SK-N-SH (cell line): Measurements from ENCODE around the gene SORBS2. TPM values are rescaled to one million over a fixed set of nuclear protein-coding genes. Genes with fewer than 3 reads are reported as not detected.

Experiments
- CTCF ChIA-PET: fragments of 300-600, 350-600 bp; formaldehyde crosslinking; extraction: SDS; loops from one replicate; lab custom pipeline; 2021; lab: Yijun Ruan, JAX
- POLR2A ChIA-PET: fragments of 350-600 bp; sonication (Branson Sonifier 250); formaldehyde crosslinking; extraction: SDS; loops from one replicate; lab custom pipeline; 2020; ENCODE audit warnings: antibody characterized with exemption, inconsistent platforms; lab: Yijun Ruan, JAX
- DNase-seq: peaks from one replicate; pipeline ENCODE4 v3.0.0; 2012
- H2AFZ ChIP-seq: fragments of 200-600 bp; sonication (generic); 2 replicates; pipeline ENCODE4 v1.8.1; 2016; ENCODE audit warnings: antibody characterized with exemption, mild to moderate bottlenecking, low read depth
- H3F3A ChIP-seq: fragments of 200-600 bp; sonication (generic); replicated peaks from 2 replicates; pipeline ENCODE3; 2016; ENCODE audit warnings: antibody characterized with exemption, mild to moderate bottlenecking; ENCODE audit not compliant: insufficient read depth
- H3K27ac ChIP-seq, 2 experiments: fragments of 200-500 bp in 1 of 2; fragments of 200-600 bp in 1 of 2; sonication (Bioruptor generic) in 1 of 2; sonication (generic), shearing (Covaris generic) in 1 of 2; 2 replicates each; pipeline versions ENCODE4 v1.5.1 to v1.6.1; 2014 to 2016; ENCODE audit warnings: low read depth in 2 of 2, inconsistent platforms in 1 of 2, low read length in 1 of 2, mild to moderate bottlenecking in 1 of 2, mixed read lengths in 1 of 2
- H3K27me3 ChIP-seq: fragments of 200-600 bp; sonication (generic), shearing (Covaris generic); 2 replicates; pipeline ENCODE4 v1.6.1; 2016; ENCODE audit warnings: mixed run types; ENCODE audit not compliant: insufficient read depth
- H3K36me3 ChIP-seq, 2 experiments: fragments of 200-500 bp in 1 of 2; fragments of 200-600 bp in 1 of 2; sonication (Bioruptor generic) in 1 of 2; sonication (generic) in 1 of 2; replicated peaks in 1 of 2; 2 replicates each; pipeline versions ENCODE3 to v1.5.1; 2014 to 2016; ENCODE audit warnings: low read length in 1 of 2, mild to moderate bottlenecking in 1 of 2; ENCODE audit not compliant: insufficient read depth in 2 of 2, control insufficient read depth in 1 of 2
- H3K4me1 ChIP-seq, 2 experiments: fragments of 200-500 bp in 1 of 2; fragments of 200-600 bp in 1 of 2; sonication (Bioruptor generic) in 1 of 2; sonication (generic), shearing (Covaris generic) in 1 of 2; 2 replicates each; pipeline versions ENCODE4 v1.5.1 to v1.6.1; 2014 to 2016; ENCODE audit warnings: low read depth in 1 of 2, low read length in 1 of 2, mixed run types in 1 of 2; ENCODE audit not compliant: insufficient read depth in 2 of 2, control insufficient read depth in 1 of 2
- H3K4me2 ChIP-seq: fragments of 200-600 bp; sonication (generic), shearing (Covaris generic); 2 replicates; pipeline ENCODE4 v1.6.1; 2017; ENCODE audit warnings: mixed run types
- H3K4me3 ChIP-seq, 2 experiments: fragments of 200-500 bp in 1 of 2; fragments of 200-600 bp in 1 of 2; sonication (Bioruptor generic) in 1 of 2; sonication (generic), shearing (Covaris generic) in 1 of 2; 2 replicates each; pipeline versions ENCODE4 v1.5.1 to v1.8.1; 2014 to 2016; ENCODE audit warnings: low read depth in 2 of 2, inconsistent platforms in 1 of 2, low read length in 1 of 2, mild to moderate bottlenecking in 1 of 2, mixed read lengths in 1 of 2, moderate library complexity in 1 of 2
- H3K79me2 ChIP-seq: fragments of 200-600 bp; sonication (generic); 2 replicates; pipeline ENCODE4 v1.8.1; 2017; ENCODE audit warnings: mild to moderate bottlenecking; ENCODE audit not compliant: insufficient read depth
- H3K9ac ChIP-seq: fragments of 200-600 bp; sonication (generic); 2 replicates; pipeline ENCODE4 v1.6.1; 2017; ENCODE audit warnings: mixed run types
- H3K9me2 ChIP-seq: fragments of 200-600 bp; sonication (generic); 2 replicates; pipeline ENCODE4 v1.6.1; 2017; ENCODE audit warnings: mixed run types
- H3K9me3 ChIP-seq: fragments of 200-600 bp; sonication (generic); 2 replicates; pipeline ENCODE4 v1.6.1; 2017; ENCODE audit warnings: mixed run types, mild to moderate bottlenecking, moderate library complexity
- H4K20me1 ChIP-seq: fragments of 200-600 bp; sonication (generic); 2 replicates; pipeline ENCODE4 v1.6.1; 2017; ENCODE audit warnings: mild to moderate bottlenecking, mixed run types; ENCODE audit not compliant: insufficient read depth
- CHD2 ChIP-seq: fragments of 150-350 bp; IDR thresholded peaks from 2 replicates; pipeline ENCODE4 v1.6.1; 2018; ENCODE audit warnings: low read length; ENCODE audit not compliant: partially characterized antibody
- CTCF ChIP-seq: fragments of 200-600 bp; sonication (generic); IDR thresholded peaks from 2 replicates; pipeline ENCODE4 v1.6.1; 2017; ENCODE audit warnings: antibody characterized with exemption, mild to moderate bottlenecking, moderate library complexity
- EP300 ChIP-seq, 2 experiments: IDR thresholded peaks; 2 replicates each; pipeline versions ENCODE4 v1.4.0 to v1.6.1; 2012; ENCODE audit warnings: borderline replicate concordance in 1 of 2, low read depth in 1 of 2, low read length in 1 of 2
- EZH2phosphoT487 ChIP-seq: fragments of 200-600 bp; sonication (generic); IDR thresholded peaks from 2 replicates; pipeline ENCODE4 v1.6.1; 2017; ENCODE audit warnings: low read depth, mixed run types, mild to moderate bottlenecking, antibody characterized with exemption, moderate library complexity, borderline replicate concordance
- FOXJ3 ChIP-seq: sonication (generic); formaldehyde crosslinking; IDR thresholded peaks from 2 replicates; pipeline ENCODE4 v1.5.1; 2020; ENCODE audit warnings: mild to moderate bottlenecking, missing genetic modification reagents
- FOXM1 ChIP-seq: IDR thresholded peaks from 2 replicates; pipeline ENCODE4 v1.4.0; 2012; ENCODE audit warnings: low read depth, mild to moderate bottlenecking
- NRF1 ChIP-seq: IDR thresholded peaks from 2 replicates; pipeline ENCODE4 v1.6.1; 2012; ENCODE audit warnings: low read depth, mild to moderate bottlenecking, low read length
- PBX3 ChIP-seq: IDR thresholded peaks from 2 replicates; pipeline ENCODE4; 2012
- RAD21 ChIP-seq: IDR thresholded peaks from 2 replicates; pipeline ENCODE4 v1.6.1; 2012; ENCODE audit warnings: mild to moderate bottlenecking, low read length
- RCOR1 ChIP-seq: fragments of 150-350 bp; IDR thresholded peaks from 2 replicates; pipeline ENCODE4 v1.6.1; 2017; ENCODE audit warnings: antibody characterized with exemption, low read length
- RFX5 ChIP-seq: IDR thresholded peaks from 2 replicates; pipeline ENCODE4 v1.6.1; 2012; ENCODE audit warnings: mild to moderate bottlenecking, improper control_type of control experiment, low read length
- SIN3A ChIP-seq: IDR thresholded peaks from 2 replicates; pipeline ENCODE4 v1.6.1; 2012; ENCODE audit warnings: low read depth, mild to moderate bottlenecking, low read length, moderate library complexity, borderline replicate concordance
- TCF12 ChIP-seq: IDR thresholded peaks from 2 replicates; pipeline ENCODE4 v1.4.0; 2012
- TEAD4 ChIP-seq: IDR thresholded peaks from 2 replicates; pipeline ENCODE4 v1.4.0; 2012; ENCODE audit warnings: mild to moderate bottlenecking, borderline replicate concordance; ENCODE audit not compliant: insufficient read depth
- YY1 ChIP-seq: IDR thresholded peaks from 2 replicates; pipeline ENCODE4 v1.4.0; 2012; ENCODE audit warnings: low read depth, mild to moderate bottlenecking
- ZBTB33 ChIP-seq: IDR thresholded peaks from 2 replicates; pipeline ENCODE4 v1.4.0; 2012; ENCODE audit warnings: low read depth, borderline replicate concordance
- whole genome bisulfite sequencing: methylation state at CpG from one replicate; pipeline ENCODE4 v1.1.6; 2017; ENCODE audit warnings: low lambda C conversion rate; 5-methylcytosine and 5-hydroxymethylcytosine counted together
- polyA plus RNA-seq, 3 experiments: library from polyadenylated mRNA; depleted of rRNA; stranded (reverse); fragments of >200 nt; gene quantifications; 2 replicates each; pipeline ENCODE4 v1.2.3, GENCODE V29; 2012
- TF ChIP-seq, protein P1 (sequence below): fragments of 150-350 bp; IDR thresholded peaks from 2 replicates; pipeline ENCODE4 v1.6.1; 2017; ENCODE audit warnings: antibody characterized with exemption, low read length, low read depth, borderline replicate concordance
- TF ChIP-seq, protein P2 (sequence below): fragments of 150-350 bp; IDR thresholded peaks from 2 replicates; pipeline ENCODE4 v1.6.1; 2016; ENCODE audit warnings: mild to moderate bottlenecking, low read depth, low read length
- TF ChIP-seq, protein P3 (sequence below): IDR thresholded peaks from 2 replicates; pipeline ENCODE4 v1.4.0; 2012; ENCODE audit warnings: low read depth

The SORBS2 gene
- polyA plus RNA-seq, 1 of the 3 experiments (the other 2 are of a cell fraction): 2.5 TPM

DNA sequence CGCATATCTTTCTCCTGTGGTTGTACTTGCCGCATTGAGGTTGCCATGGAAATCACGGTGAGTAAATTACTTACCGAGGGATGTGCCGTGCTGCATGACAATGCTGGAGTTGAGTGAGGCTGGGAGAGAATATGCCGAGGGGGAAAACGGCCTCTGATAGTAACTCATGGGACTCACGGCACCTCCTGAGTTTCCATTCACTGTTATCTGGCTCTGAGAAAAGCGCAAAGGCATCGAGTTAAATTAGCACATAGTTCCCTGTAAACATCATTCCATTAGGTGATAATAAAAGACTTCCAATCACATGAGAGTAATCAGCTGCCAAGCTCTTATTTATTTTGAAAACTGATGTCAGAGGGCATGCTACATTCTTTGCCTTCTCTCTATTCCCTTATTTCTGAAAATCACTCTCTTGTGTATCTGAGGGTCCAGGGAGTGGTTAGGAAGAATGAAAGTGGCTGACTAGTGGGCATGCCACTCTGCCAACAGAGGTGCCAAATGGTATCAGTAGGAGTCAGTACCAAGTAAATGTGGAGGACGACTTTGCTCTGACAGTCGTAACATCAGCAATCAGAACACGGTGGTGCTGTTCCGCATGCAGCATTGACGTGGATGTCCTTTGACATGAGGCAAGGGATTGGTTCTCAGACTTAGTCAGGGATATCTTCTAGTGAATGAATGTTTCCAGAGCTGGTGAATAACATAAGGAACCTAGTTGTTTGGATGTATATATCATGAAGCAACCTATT is 149.8 kb downstream of the SORBS2 start:
- Histone ChIP-seq H4K20me1 (no peaks in the 10 kb centered on the region), H3K27ac (no peak overlapping the region), H3K27me3 (no peaks in the 10 kb centered on the region), H3K9ac (no peak overlapping the region), H3K4me2 (no peak overlapping the region), H3K9me3 (no peaks in the 10 kb centered on the region), H3F3A (no peaks in the 10 kb centered on the region), H2AFZ (no peak overlapping the region), H3K36me3 (no peaks in the 10 kb centered on the region), H3K4me3 (no peak overlapping the region), H3K4me1 (peaks cover 0 to 5% of the 10 kb centered on the region in 2 experiments; a peak in 2 of 4 replicates), H3K79me2 (no peaks in the 10 kb centered on the region), H3K9me2 (no peaks in the 10 kb centered on the region)
- 76% methylated on average over 12 of the region's 15 CpGs for WGBS
- no peak for DNase-seq
- ChIA-PET POLR2A (no interaction called here), CTCF (interaction anchor here (1.1 to 1.6 kb wide), 2 partner anchors 45 to 310 kb away, joined by 3 read pairs; no protein-coding TSS in a partner anchor)
- no peak for TF ChIP-seq ZBTB33
- no peak for TF ChIP-seq RCOR1
- TF ChIP-seq EZH2phosphoT487: no peak
- no peak for TF ChIP-seq NRF1
- no peak for TF ChIP-seq SIN3A
- no peak for TF ChIP-seq TEAD4
- TF ChIP-seq FOXJ3: no peak
- TF ChIP-seq EP300 (IDR thresholded peaks at IDR 0.05; ENCODE audit: borderline replicate concordance in 1 of 2, low read depth in 1 of 2, low read length in 1 of 2): no peak
- TF ChIP-seq, protein P1, sequence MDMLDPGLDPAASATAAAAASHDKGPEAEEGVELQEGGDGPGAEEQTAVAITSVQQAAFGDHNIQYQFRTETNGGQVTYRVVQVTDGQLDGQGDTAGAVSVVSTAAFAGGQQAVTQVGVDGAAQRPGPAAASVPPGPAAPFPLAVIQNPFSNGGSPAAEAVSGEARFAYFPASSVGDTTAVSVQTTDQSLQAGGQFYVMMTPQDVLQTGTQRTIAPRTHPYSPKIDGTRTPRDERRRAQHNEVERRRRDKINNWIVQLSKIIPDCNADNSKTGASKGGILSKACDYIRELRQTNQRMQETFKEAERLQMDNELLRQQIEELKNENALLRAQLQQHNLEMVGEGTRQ: no peak

- H3K4me3 ChIP-seq: no peak overlapping the region
- CTCF ChIA-PET: no interaction called here
- H3K36me3 ChIP-seq: no peaks in the 10 kb centered on the region
- WGBS: 57% methylated on average over 5 of the region's 5 CpGs
- H3K9me3 ChIP-seq: no peaks in the 10 kb centered on the region
- H3K4me2 ChIP-seq: no peak overlapping the region
- no peaks in the 10 kb centered on the region for H3K79me2 ChIP-seq
- no peaks in the 10 kb centered on the region for H4K20me1 ChIP-seq
- peaks cover 0 to 5% of the 10 kb centered on the region in 2 experiments; a peak in 2 of 4 replicates for H3K4me1 ChIP-seq
- no peaks in the 10 kb centered on the region for H3F3A ChIP-seq
- H3K9ac ChIP-seq: no peak overlapping the region
- no peak overlapping the region for H3K27ac ChIP-seq
- POLR2A ChIA-PET: no interaction called here
- no peak for DNase-seq
- no peaks in the 10 kb centered on the region for H3K9me2 ChIP-seq
- no peaks in the 10 kb centered on the region for H3K27me3 ChIP-seq
- no peak overlapping the region for H2AFZ ChIP-seq
- TF ChIP-seq RAD21 (no peak), RFX5 (no peak), EP300 (IDR thresholded peaks at IDR 0.05; ENCODE audit: borderline replicate concordance in 1 of 2, low read depth in 1 of 2, low read length in 1 of 2) (no peak), SIN3A (no peak), CHD2 (no peak), TEAD4 (no peak), TCF12 (no peak), PBX3 (no peak), FOXJ3 (no peak), FOXM1 (no peak), CTCF (no peak), RCOR1 (no peak), YY1 (no peak)
- TF ChIP-seq, protein P2, sequence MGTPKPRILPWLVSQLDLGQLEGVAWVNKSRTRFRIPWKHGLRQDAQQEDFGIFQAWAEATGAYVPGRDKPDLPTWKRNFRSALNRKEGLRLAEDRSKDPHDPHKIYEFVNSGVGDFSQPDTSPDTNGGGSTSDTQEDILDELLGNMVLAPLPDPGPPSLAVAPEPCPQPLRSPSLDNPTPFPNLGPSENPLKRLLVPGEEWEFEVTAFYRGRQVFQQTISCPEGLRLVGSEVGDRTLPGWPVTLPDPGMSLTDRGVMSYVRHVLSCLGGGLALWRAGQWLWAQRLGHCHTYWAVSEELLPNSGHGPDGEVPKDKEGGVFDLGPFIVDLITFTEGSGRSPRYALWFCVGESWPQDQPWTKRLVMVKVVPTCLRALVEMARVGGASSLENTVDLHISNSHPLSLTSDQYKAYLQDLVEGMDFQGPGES: no peak
- TF ChIP-seq, protein P3, sequence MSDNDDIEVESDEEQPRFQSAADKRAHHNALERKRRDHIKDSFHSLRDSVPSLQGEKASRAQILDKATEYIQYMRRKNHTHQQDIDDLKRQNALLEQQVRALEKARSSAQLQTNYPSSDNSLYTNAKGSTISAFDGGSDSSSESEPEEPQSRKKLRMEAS: no peak
These were observed 151.7 kb downstream of the SORBS2 start for GRCh38 chr4:185660340-185660739.
